GM18867 (cell line): ENCODE results near the gene RPS27L.
A peak's percentile ranks its signal among the peaks of the same experiment; 100 is the strongest.
"Not testable (repeated sequence)": the region's sequence is repeated elsewhere in the genome, so short reads cannot be mapped to it uniquely, and the experiment has no call there.

Source experiments
- ATAC-seq: cut with Tn5 transposase; IDR thresholded peaks from one replicate; pipeline ENCODE4 v1.9.1; 2021; ENCODE audit warnings: mild to moderate bottlenecking, moderate library complexity; ENCODE audit not compliant: unreplicated experiment

Gene RPS27L

GRCh38 chr15:63145426-63145825 lies 11.9 kb downstream of the RPS27L start:
- no peak for ATAC-seq

- no peak for ATAC-seq
Observed at GRCh38 chr15:63140936-63141335, 16.3 kb downstream of the RPS27L start.

- no peak for ATAC-seq
Observed at GRCh38 chr15:63136742-63137141, 20.5 kb downstream of the RPS27L start.

- no peak for ATAC-seq
Observed at GRCh38 chr15:63135804-63136203, 21.5 kb downstream of the RPS27L start.

GRCh38 chr15:63135281-63135680 lies 22.0 kb downstream of the RPS27L start:
- no peak for ATAC-seq

- no peak for ATAC-seq
Observed at GRCh38 chr15:63134245-63134985, 22.9 kb downstream of the RPS27L start.

GRCh38 chr15:63133786-63134185 lies 23.5 kb downstream of the RPS27L start:
- ATAC-seq: no peak

- ATAC-seq: no peak
Observed at GRCh38 chr15:63126726-63127125, 30.6 kb downstream of the RPS27L start.

GRCh38 chr15:63124506-63124905 lies 32.8 kb downstream of the RPS27L start:
- ATAC-seq: no peak

GRCh38 chr15:63122002-63122875 lies 35.0 kb downstream of the RPS27L start:
- peak; percentile 83 for ATAC-seq

- peak; percentile 80 for ATAC-seq
Observed at GRCh38 chr15:63121382-63122001, 35.8 kb downstream of the RPS27L start, which contains the start of gene LACTB. TSS of gene LACTB (plus strand) at chr15:63121861. CDS start at chr15:63121872, 11 bp downstream.

- no peak for ATAC-seq
Observed at GRCh38 chr15:63118854-63119253, 38.4 kb downstream of the RPS27L start.

GRCh38 chr15:63114465-63114864 lies 42.8 kb downstream of the RPS27L start:
- ATAC-seq: no peak

- ATAC-seq: no peak
Observed at GRCh38 chr15:63112871-63113270, 44.4 kb downstream of the RPS27L start.

- ATAC-seq: no peak
Observed at GRCh38 chr15:63111481-63111880, 45.8 kb downstream of the RPS27L start.

- ATAC-seq: no peak
Observed at GRCh38 chr15:63110428-63111026, 46.8 kb downstream of the RPS27L start.

GRCh38 chr15:63109920-63110319 lies 47.4 kb downstream of the RPS27L start:
- no peak for ATAC-seq

- no peak for ATAC-seq
Observed at GRCh38 chr15:63109498-63109897, 47.8 kb downstream of the RPS27L start.

GRCh38 chr15:63107895-63108546 lies 49.3 kb downstream of the RPS27L start:
- no peak for ATAC-seq

GRCh38 chr15:63105354-63105753 lies 51.9 kb downstream of the RPS27L start:
- not testable (repeated sequence) for ATAC-seq

- ATAC-seq: no peak
Observed at GRCh38 chr15:63104727-63105126, 52.5 kb downstream of the RPS27L start.
